ENCODE results near the gene MED13.
"Not testable (repeated sequence)": the region's sequence is repeated elsewhere in the genome, so short reads cannot be mapped to it uniquely, and the experiment has no call there.

The MED13 gene

DNA sequence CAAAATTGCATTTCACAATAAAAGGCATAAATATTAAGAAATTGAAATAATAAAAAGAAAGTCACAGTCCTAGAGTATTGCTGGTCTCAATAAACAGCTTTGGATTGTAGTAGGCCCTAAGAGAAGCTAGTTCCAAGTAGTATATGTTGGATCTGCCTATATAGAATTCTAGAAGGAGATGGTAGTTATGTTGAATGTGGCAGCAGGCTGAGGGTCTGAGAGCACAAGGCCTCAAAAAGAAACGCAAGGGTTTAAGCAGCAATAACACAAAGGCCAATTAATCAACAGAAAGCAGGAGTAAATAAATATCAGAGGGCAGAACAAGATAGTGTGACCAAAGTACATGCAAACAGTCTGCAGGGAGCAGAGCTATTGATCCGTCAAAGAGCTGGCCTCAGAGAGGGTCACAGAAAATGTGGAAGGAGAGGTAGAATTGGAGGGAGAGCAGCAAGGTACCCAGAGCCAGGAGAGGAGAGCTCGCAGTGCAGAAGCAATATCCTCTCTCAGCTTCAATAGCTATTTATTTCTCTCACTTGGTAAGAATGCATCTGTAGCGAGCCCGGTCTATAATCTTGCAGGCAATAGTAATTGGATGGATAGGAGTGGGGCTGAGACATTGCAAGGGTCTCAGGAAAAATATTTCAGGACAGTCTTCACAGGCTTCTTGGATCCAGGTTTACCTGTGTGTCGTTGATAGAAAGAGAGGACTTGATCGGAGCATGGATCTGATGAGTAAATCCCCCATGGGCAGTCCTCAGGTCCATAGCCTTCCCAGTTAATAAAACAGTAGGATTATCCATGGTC is 25.1 kb upstream of the MED13 start:
- DNase-seq (ENCODE audit: low read depth in 2 of 2), result no peak

GRCh38 chr17:62089334-62089733 is 24.3 kb upstream of the MED13 start:
- no peak for DNase-seq (ENCODE audit: low read depth in 2 of 2)

GRCh38 chr17:62086737-62087136 is 21.7 kb upstream of the MED13 start:
- DNase-seq (ENCODE audit: low read depth in 2 of 2), result no peak

GRCh38 chr17:62085511-62086408 is 20.7 kb upstream of the MED13 start:
- DNase-seq (ENCODE audit: low read depth in 2 of 2), result no peak

- DNase-seq (ENCODE audit: low read depth in 2 of 2), result no peak
Measured at GRCh38 chr17:62084585-62084984, 19.5 kb upstream of the MED13 start.

- DNase-seq (ENCODE audit: low read depth in 2 of 2), result no peak
Measured at GRCh38 chr17:62083651-62084050, 18.6 kb upstream of the MED13 start.

GRCh38 chr17:62080647-62081046 is 15.6 kb upstream of the MED13 start:
- DNase-seq (ENCODE audit: low read depth in 2 of 2), result no peak

GRCh38 chr17:62078009-62078408 is 12.9 kb upstream of the MED13 start:
- DNase-seq (ENCODE audit: low read depth in 2 of 2), result no peak

- no peak for DNase-seq (ENCODE audit: low read depth in 2 of 2)
Measured at GRCh38 chr17:62076864-62077788, 12.0 kb upstream of the MED13 start.

DNA sequence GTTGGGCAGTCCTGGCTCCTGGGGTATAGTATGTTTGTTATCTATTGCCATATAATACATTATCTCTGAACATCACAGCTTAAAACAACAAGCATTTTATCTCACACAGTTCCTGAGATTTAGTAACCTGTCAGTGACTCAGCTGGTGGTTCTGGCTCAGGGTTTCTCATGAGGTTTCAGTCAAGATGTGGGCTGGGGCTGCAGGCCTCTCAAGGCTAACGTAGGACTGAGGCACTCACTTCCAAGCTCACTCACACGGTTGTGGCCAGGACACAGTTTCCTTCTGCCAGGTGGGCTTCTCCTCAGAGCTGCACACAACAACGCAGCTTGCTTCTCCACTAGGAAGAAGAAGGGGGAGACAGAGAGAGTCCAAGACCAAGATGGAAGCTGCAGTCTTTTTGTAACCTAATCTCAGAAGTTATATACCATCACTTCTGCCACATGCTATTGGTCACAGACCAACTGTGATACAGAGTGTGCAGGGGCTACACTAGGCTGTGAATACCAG is 10.3 kb upstream of the MED13 start:
- DNase-seq (ENCODE audit: low read depth in 2 of 2), result no peak

- no peak for DNase-seq (ENCODE audit: low read depth in 2 of 2)
Measured at GRCh38 chr17:62073993-62074392, 8.9 kb upstream of the MED13 start.

DNA sequence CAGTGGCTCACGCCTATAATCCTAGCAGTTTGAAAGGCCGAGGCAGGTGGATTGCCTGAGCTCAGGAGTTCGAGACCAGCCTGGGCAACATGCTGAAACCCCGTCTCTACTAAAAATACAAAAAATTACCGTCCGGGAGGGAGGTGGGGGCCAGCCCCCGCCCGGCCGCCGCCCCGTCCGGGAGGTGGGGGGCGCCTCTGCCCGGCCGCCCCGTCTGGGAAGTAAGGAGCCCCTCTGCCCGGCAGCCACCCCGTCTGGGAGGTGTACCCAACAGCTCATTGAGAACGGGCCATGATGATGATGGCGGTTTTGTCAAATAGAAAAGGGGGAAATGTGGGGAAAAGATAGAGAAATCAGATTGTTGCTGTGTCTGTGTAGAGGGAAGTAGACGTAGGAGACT is 7.8 kb upstream of the MED13 start:
- not testable (repeated sequence) for DNase-seq (ENCODE audit: low read depth in 2 of 2)

- no peak for DNase-seq (ENCODE audit: low read depth in 2 of 2)
Measured at GRCh38 chr17:62070900-62071299, 5.8 kb upstream of the MED13 start.

DNA sequence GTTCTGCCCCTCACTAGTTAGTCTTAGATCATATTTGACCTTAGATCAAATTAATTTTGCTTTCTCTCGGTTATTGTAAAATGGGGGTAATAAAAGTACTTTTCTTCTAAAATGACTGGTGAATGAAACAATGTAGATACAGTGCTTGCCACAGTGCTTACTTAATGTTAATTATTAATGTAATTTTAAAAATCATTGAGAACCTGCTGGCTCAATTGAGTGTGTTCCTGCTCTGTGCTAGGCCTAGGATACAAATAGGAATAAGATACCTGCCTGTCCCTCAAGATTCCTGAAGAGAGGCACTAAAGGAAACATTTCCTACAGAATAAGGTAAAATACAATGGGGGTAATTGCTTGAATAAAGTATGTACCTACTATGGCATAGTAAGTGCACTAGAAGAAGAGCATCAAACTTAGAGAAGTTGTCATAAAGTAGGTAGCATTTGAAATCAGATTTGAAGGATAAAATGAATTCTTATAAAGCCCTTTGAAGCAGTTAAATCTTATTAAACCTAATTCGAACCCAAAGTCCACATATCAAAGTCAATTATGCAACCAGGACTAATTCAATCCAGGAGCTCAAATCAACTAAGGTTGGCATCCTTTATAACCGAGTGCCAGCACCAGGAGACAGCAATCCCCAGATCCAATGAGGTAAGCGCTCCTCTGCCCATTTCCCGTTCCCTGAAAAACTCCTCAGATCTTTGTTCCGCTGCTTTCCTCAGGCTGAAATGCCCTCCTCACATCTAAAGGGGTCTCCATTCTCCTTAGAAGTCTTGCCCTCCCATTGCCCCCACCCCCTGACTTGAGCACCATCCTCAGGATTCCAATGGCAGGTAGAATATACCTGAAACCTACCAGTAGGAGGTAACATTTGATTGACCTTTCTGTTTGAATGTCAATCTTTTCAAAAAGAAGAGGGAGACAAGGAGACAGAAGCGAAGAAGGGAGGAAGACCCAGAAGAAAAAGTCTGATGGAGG is 2.4 kb upstream of the MED13 start:
- DNase-seq (ENCODE audit: low read depth in 2 of 2), result no peak

GRCh38 chr17:62065611-62066468 is 762 bp upstream of the MED13 start:
- peak; percentile 96 to 98 for DNase-seq (ENCODE audit: low read depth in 2 of 2)

GRCh38 chr17:62064029-62064790 is 868 bp downstream of the MED13 start:
- DNase-seq (ENCODE audit: low read depth in 2 of 2), result no peak

DNA sequence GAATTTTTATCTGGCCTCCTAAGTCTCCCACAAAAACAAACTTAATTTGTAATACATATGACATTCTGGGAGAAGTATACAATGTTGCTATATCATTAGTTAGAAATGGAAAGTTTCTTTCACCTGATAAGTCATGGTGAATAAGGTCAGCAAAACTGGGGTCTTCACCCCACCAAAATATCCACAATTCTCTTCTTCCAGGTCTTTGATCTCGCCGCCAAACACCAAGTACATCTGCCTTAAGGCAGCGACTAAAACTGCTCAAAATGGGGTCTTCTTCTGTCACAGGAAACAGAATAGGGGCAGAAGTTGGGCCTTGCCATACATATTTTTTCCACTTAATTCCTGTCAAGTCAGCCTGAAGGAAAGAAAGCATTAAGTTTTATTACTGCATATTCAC is 2.1 kb downstream of the MED13 start:
- DNase-seq (ENCODE audit: low read depth in 2 of 2), result no peak

DNA sequence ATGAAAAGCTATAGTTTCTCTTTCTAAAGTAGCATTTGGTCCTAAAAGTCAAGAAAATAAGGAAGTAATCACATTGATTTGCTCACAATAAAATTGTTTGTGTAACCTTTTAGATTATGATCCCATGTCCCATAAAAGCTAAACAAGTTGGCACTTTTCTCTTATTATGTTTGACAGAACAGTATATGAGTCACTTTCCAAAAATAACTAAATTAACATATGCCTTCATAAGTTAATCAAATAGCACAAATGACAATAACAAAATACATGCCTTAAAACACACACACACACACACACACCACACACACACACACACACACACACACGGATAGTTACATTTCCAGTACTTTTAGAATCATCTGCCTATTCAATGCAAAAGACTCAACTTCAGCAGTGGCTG is 2.8 kb downstream of the MED13 start:
- DNase-seq (ENCODE audit: low read depth in 2 of 2), result no peak

DNA sequence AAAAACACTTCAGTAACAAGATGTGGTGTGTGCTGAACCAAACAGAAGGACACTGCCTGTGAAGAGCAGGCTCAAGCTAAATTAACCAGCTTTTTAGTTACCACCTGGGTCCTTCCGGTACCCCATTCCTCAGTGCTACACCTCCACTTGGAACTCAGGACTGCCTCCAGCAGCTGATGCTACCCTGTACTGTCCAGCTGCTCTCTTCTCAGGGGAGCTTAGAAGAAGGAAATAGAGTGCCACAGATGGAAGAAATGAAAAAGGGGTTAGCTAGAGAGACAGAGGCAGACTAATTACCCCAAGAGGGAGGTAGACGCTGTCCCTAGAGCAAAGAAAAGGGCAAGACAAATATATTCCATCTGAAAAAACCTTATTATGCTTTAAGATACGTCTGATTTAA is 5.7 kb downstream of the MED13 start:
- DNase-seq (ENCODE audit: low read depth in 2 of 2), result no peak
